Measurements from ENCODE around the gene WDR12.
A peak's percentile ranks its signal among the peaks of the same experiment; 100 is the strongest.
"Not testable (repeated sequence)": the region's sequence is repeated elsewhere in the genome, so short reads cannot be mapped to it uniquely, and the experiment has no call there.

WDR12 gene

GRCh38 chr2:202911512-202912341, at the start of gene WDR12, which contains the start of gene CARF:
TSS of gene WDR12 (minus strand) at chr2:202911673. CDS start at chr2:202911476, 197 bp downstream.
TSS of gene CARF (plus strand) at chr2:202912275. CDS start at chr2:202941903, 29,628 bp downstream.
- DNase-seq: peak; percentile 98

- no peak for DNase-seq
These were observed 49.1 kb upstream of the WDR12 start for GRCh38 chr2:202960524-202960923.

GRCh38 chr2:202950592-202950991, 39.1 kb upstream of the WDR12 start:
- DNase-seq: no peak

- DNase-seq: not testable (repeated sequence)
These were observed 37.9 kb upstream of the WDR12 start for GRCh38 chr2:202949333-202949732.

GRCh38 chr2:202945497-202945896, 34.0 kb upstream of the WDR12 start:
- no peak for DNase-seq

GRCh38 chr2:202944816-202945215, 33.3 kb upstream of the WDR12 start:
- no peak for DNase-seq

GRCh38 chr2:202944408-202944807, 32.9 kb upstream of the WDR12 start:
- DNase-seq: no peak

GRCh38 chr2:202941771-202942170, 30.3 kb upstream of the WDR12 start:
- no peak for DNase-seq

GRCh38 chr2:202938960-202939359, 27.5 kb upstream of the WDR12 start:
- no peak for DNase-seq

- no peak for DNase-seq
These were observed 23.0 kb upstream of the WDR12 start for GRCh38 chr2:202934456-202934855.

- DNase-seq: no peak
These were observed 22.5 kb upstream of the WDR12 start for GRCh38 chr2:202933958-202934357.

GRCh38 chr2:202933139-202933510, 21.7 kb upstream of the WDR12 start:
- DNase-seq: no peak

- no peak for DNase-seq
These were observed 21.1 kb upstream of the WDR12 start for GRCh38 chr2:202932425-202933138.

- DNase-seq: no peak
These were observed 7.4 kb upstream of the WDR12 start for GRCh38 chr2:202918860-202919259.

- peak; percentile 63 for DNase-seq
These were observed 1.1 kb upstream of the WDR12 start for GRCh38 chr2:202912342-202913201.

- DNase-seq: no peak
These were observed 316 bp downstream of the WDR12 start for GRCh38 chr2:202911203-202911511.

GRCh38 chr2:202910698-202911097, 775 bp downstream of the WDR12 start:
- DNase-seq: no peak

- not testable (repeated sequence) for DNase-seq
These were observed 1.2 kb downstream of the WDR12 start for GRCh38 chr2:202910250-202910649.

GRCh38 chr2:202909394-202910192, 1.9 kb downstream of the WDR12 start:
- no peak for DNase-seq

- no peak for DNase-seq
These were observed 3.3 kb downstream of the WDR12 start for GRCh38 chr2:202908186-202908585.

- not testable (repeated sequence) for DNase-seq
These were observed 6.0 kb downstream of the WDR12 start for GRCh38 chr2:202905507-202905906.

GRCh38 chr2:202885190-202885589, 26.3 kb downstream of the WDR12 start:
- no peak for DNase-seq

Data from DMS79 treated with DMSO at 0.1 percent for 48 hours (cell line).